ENCODE measurements around the gene DIP2A.

DNA sequence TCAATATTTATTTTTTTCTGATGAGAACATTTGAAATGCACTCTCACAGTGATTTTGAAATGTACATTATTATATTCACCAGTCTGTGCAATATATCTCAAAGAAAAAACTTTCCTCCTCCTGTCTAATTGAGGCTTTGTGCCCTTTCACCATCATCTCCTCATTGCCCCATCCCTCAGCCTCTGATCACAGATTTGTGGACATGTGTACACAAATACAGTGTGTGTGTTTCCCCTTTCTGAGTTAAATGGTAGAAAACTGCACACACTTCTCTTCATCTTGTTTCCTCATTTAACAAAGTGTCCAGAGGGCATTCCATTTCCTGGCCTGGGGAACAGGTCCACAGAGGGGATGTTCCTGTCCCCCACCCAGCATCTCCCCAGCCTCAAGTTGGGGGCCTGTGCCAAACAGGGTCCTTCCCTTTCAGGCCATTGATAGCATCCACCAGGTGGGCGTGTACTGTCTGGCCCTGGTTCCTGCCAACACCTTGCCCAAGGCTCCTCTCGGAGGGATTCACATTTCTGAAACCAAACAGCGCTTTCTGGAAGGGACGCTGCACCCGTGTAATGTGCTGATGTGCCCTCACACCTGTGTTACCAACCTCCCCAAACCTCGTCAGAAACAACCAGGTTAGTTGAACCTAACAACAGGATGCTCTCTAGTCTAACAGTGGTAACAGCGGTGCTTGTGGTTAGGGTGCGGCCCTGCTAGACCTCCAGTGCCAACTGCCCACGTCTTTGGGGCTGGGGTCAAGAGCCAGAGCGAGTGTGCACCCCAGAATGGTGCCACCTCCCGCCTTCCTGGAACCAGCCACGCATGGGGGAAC lies 91.6 kb downstream of the DIP2A start:
- TF ChIP-seq, protein P1, sequence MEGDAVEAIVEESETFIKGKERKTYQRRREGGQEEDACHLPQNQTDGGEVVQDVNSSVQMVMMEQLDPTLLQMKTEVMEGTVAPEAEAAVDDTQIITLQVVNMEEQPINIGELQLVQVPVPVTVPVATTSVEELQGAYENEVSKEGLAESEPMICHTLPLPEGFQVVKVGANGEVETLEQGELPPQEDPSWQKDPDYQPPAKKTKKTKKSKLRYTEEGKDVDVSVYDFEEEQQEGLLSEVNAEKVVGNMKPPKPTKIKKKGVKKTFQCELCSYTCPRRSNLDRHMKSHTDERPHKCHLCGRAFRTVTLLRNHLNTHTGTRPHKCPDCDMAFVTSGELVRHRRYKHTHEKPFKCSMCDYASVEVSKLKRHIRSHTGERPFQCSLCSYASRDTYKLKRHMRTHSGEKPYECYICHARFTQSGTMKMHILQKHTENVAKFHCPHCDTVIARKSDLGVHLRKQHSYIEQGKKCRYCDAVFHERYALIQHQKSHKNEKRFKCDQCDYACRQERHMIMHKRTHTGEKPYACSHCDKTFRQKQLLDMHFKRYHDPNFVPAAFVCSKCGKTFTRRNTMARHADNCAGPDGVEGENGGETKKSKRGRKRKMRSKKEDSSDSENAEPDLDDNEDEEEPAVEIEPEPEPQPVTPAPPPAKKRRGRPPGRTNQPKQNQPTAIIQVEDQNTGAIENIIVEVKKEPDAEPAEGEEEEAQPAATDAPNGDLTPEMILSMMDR (IDR thresholded peaks at IDR 0.05; ENCODE audit: poor library complexity, severe bottlenecking) = no peak
- TF ChIP-seq TAF1 (IDR thresholded peaks at IDR 0.05; ENCODE audit: low read depth) (no peak), EZH2 (IDR thresholded peaks at IDR 0.05; ENCODE audit: borderline replicate concordance, insufficient read depth, low read length, poor library complexity, severe bottlenecking) (no peak), POLR2AphosphoS5 (IDR thresholded peaks at IDR 0.05) (no peak)
